Gastrocnemius medialis (tissue), 4 donors: ENCODE data around the gene TPD52L1.

ENCODE experiments used
- CTCF ChIP-seq, 5 experiments: fragments of 450-650 bp in 3 of 5; fragments of 200-600 bp in 2 of 5; sonication (generic) in 2 of 5; IDR thresholded peaks in 4 of 5; conservative IDR thresholded peaks in 1 of 5; 1 replicate in 4 of 5; 2 replicates in 1 of 5; pipeline ENCODE4 v1.5.1; 2016 to 2019; ENCODE audit warnings: antibody characterized with exemption in 5 of 5, mild to moderate bottlenecking in 3 of 5, moderate library complexity in 3 of 5
- POLR2A ChIP-seq, 2 donors: fragments of 450-650 bp; IDR thresholded peaks; one replicate each; pipeline ENCODE4 v1.6.1; 2017; ENCODE audit warnings: antibody characterized with exemption in 2 of 2, mild to moderate bottlenecking in 2 of 2, moderate library complexity in 2 of 2

GRCh38 chr6:125140808-125141207 lies 12.8 kb upstream of the TPD52L1 start:
- TF ChIP-seq CTCF (IDR thresholded peaks at IDR 0.05 in 4 of 5, conservative IDR thresholded peaks at IDR 0.05 in 1 of 5) (no peak), POLR2A (IDR thresholded peaks at IDR 0.05) (no peak)
